H1 (cell line): ENCODE results near the gene TTL. TPM values are rescaled to one million over a fixed set of nuclear protein-coding genes. Genes with fewer than 3 reads are reported as not detected.
A peak's percentile ranks its signal among the peaks of the same experiment; 100 is the strongest.

Experiments
- CEBPB ChIP-seq: IDR thresholded peaks from 2 replicates; pipeline ENCODE4 v1.6.1; 2012; ENCODE audit warnings: low read depth, low read length
- EGR1 ChIP-seq: IDR thresholded peaks from 2 replicates; pipeline ENCODE4 v1.6.1; 2011; ENCODE audit warnings: low read depth, low read length, borderline replicate concordance
- JUND ChIP-seq: IDR thresholded peaks from 2 replicates; pipeline ENCODE4 v1.6.1; 2011; ENCODE audit warnings: mild to moderate bottlenecking, improper control_type of control experiment, low read length
- PHF8 ChIP-seq: fragments of 200-600 bp; sonication (generic); conservative IDR thresholded peaks from 2 replicates; pipeline ENCODE4 v1.7.1; 2012; ENCODE audit warnings: low read depth, mild to moderate bottlenecking, inconsistent platforms, low read length, moderate library complexity
- polyA plus RNA-seq, 7 experiments: library from polyadenylated mRNA; depleted of rRNA in 3 of 7; stranded (reverse) in 5 of 7; unstranded in 2 of 7; fragments of >200 nt in 5 of 7; fragments of 200-250 nt in 2 of 7; gene quantifications; 1 replicate in 5 of 7; 2 replicates in 1 of 7; 4 replicates in 1 of 7; pipeline versions ENCODE4 v1.2.1 to v1.2.3, GENCODE V29; 2011 to 2013; ENCODE audit warnings: missing spikeins in 2 of 7, mixed read lengths in 2 of 7
- total RNA-seq: library from RNA; stranded (reverse); fragmentation: NEBNext Ultra II Directional; extraction: Animal tissue kit (Norgen Biotek cat#: 25700); gene quantifications from 2 replicates; pipeline ENCODE4 v1.2.1, GENCODE V29; 2021

The TTL gene
- total and polyA plus RNA-seq, 2 of the 8 experiments (the other 6 are each of a cell fraction or from before 2014, with no cell fraction given), result 17.5 to 57.1 TPM

- peak; percentile 96 for TF ChIP-seq EGR1
- peak; percentile 98 for TF ChIP-seq CEBPB
- peak; percentile 36; the same call in 1 of the 2 replicates for TF ChIP-seq JUND
- peak; percentile 73 for TF ChIP-seq PHF8
Observed at GRCh38 chr2:112584134-112584890, 102.4 kb downstream of the TTL start, which contains the start of gene CHCHD5 (continued).
